Measurements from ENCODE around the gene C15orf62.

Gene C15orf62

GRCh38 chr15:40769274-40770146 lies at the start of gene C15orf62:
Gene C15orf62 (plus strand): TSS chr15:40769980. CDS start chr15:40770496, 516 bp downstream.
- DNase-seq, result peak in 23 of 56 donors; percentile 17 to 66 (median 34)

GRCh38 chr15:40721701-40722100 lies 48.1 kb upstream of the C15orf62 start:
- no peak for DNase-seq

- DNase-seq, result no peak
Observed at GRCh38 chr15:40722354-40722753, 47.4 kb upstream of the C15orf62 start.

GRCh38 chr15:40722934-40723333 lies 46.8 kb upstream of the C15orf62 start:
- no peak for DNase-seq

GRCh38 chr15:40723919-40724318 lies 45.9 kb upstream of the C15orf62 start:
- no peak for DNase-seq

GRCh38 chr15:40731034-40731433 lies 38.7 kb upstream of the C15orf62 start:
- no peak for DNase-seq

GRCh38 chr15:40736575-40736974 lies 33.2 kb upstream of the C15orf62 start:
- no peak for DNase-seq

- DNase-seq, result no peak
Observed at GRCh38 chr15:40737048-40737447, 32.7 kb upstream of the C15orf62 start.

- DNase-seq, result no peak
Observed at GRCh38 chr15:40739047-40739446, 30.7 kb upstream of the C15orf62 start.

GRCh38 chr15:40739854-40740253 lies 29.9 kb upstream of the C15orf62 start:
- no peak for DNase-seq

GRCh38 chr15:40743485-40743901 lies 26.3 kb upstream of the C15orf62 start:
- DNase-seq, result no peak

- no peak for DNase-seq
Observed at GRCh38 chr15:40743921-40744814, 25.6 kb upstream of the C15orf62 start.

GRCh38 chr15:40744815-40745152 lies 25.0 kb upstream of the C15orf62 start:
- no peak for DNase-seq

GRCh38 chr15:40746916-40747418 lies 22.8 kb upstream of the C15orf62 start:
- DNase-seq, result no peak

GRCh38 chr15:40747685-40748631 lies 21.8 kb upstream of the C15orf62 start:
- DNase-seq, result no peak

GRCh38 chr15:40749151-40749630 lies 20.6 kb upstream of the C15orf62 start:
- no peak for DNase-seq

GRCh38 chr15:40750885-40751284 lies 18.9 kb upstream of the C15orf62 start:
- DNase-seq, result no peak

GRCh38 chr15:40751745-40752144 lies 18.0 kb upstream of the C15orf62 start:
- DNase-seq, result no peak

- DNase-seq, result peak in 2 of 56 donors; percentile 22 to 25
Observed at GRCh38 chr15:40754574-40754882, 15.3 kb upstream of the C15orf62 start.

- peak in 54 of 56 donors; percentile 43 to 94 (median 80) for DNase-seq
Observed at GRCh38 chr15:40754883-40755811, 14.6 kb upstream of the C15orf62 start, which contains the start of gene RMDN3. Gene RMDN3 (minus strand): TSS chr15:40755254. CDS start chr15:40754783, 471 bp downstream.

Measured in amygdala (tissue), 56 donors.